ENCODE data around the gene FOXA3.
A peak's percentile ranks its signal among the peaks of the same experiment; 100 is the strongest.
"Not testable (repeated sequence)": the region's sequence is repeated elsewhere in the genome, so short reads cannot be mapped to it uniquely, and the experiment has no call there.

The FOXA3 gene

DNA sequence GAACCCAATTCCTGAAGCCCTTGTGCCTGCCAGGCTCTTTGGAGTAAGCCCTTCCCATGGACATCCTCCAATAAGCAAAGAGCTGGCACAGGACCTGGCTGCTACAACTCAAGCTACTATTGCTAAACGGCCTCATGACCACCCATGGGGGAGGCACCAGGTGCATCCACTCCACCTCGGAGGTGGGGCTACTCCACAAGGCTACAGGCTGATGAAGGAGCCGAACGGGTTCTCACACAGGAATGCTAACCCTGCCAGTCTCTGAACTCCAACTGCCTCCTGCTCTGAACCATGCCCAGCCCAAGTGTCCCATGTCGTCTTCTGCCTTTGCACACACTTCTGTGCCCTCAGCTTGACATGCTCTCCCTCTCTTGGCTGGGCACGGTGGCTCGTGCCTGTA is 11.1 kb upstream of the FOXA3 start:
- no peak for TF ChIP-seq GATA1 (IDR thresholded peaks at IDR 0.05; ENCODE audit: low read depth, low read length)
- TF ChIP-seq POLR2A (IDR thresholded peaks at IDR 0.05; ENCODE audit: low read length), result no peak
- DNase-seq, result no peak

DNA sequence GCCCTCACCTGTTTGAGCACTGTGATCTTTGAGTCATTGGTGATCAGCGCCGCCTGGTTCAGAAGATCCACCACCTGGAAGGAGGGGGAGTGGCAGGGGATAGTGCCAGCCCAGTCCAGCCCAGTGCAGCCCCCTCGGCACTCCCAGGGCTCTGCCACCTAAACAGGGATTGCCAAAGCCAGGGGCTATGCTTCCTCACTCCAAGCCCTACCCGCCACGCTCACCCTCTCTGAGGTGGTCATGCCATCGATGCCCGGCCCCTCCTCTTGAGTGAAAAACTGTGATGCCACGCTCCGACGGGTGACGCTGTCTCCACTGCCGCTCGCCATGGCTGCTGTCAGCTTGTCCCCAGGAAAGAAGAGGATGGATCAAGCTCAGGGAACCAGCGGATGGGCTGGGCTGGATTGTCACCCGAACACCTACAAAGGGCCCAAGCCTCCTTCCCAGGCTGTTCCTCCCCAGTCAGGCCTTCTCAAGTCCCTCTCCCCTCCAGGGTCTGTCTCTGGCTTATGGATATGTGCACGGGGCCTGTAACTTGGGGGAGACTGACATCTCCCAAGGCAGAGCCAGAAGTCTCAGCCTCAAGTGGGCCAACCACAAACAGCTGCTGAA is 9.9 kb upstream of the FOXA3 start:
- DNase-seq, result no peak
- TF ChIP-seq GATA1 (IDR thresholded peaks at IDR 0.05; ENCODE audit: low read depth, low read length) (no peak), POLR2A (IDR thresholded peaks at IDR 0.05; ENCODE audit: low read length) (no peak)

DNA sequence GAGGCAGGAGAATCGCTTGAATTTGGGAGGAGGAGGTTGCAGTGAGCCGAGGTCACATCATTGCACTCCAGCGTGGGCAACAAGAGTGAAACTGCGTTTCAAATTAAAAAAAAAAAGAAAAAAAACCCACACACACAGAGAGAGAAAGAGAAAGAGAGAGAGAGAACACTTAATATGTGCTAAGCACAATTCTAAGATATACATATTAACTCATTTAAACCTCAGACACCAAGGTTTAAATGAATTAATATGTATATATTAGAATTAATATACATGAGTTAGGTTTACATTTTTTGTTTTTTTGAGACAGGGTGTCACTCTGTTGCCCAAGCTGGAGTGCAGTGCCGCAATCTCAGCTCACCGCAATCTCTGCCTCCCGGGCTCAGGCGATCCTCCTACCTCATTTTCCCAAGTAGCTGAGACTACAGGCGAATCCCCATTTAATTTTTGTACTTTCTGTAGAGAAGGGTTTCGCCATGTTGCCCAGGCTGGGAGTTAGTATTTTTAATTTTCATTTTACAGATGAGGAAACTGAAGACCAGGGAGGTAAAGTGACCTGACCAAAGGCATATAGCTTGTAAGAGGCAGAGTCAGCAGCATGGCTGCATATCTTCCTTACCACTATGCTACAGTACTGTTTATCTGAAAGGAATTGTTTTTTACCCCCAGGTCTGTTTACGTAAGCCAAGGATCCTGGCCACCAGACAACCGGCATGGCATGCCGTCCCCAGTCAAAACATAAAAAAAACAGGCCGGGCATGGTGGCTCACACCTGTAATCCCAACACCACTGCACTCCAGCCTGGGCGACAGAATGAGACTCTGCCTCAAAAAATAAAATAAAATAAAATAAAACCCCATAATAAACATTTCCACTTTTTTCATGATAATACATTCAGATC is 3.5 kb upstream of the FOXA3 start:
- TF ChIP-seq POLR2A (IDR thresholded peaks at IDR 0.05; ENCODE audit: low read length), result no peak
- TF ChIP-seq GATA1 (IDR thresholded peaks at IDR 0.05; ENCODE audit: low read depth, low read length), result no peak
- no peak for DNase-seq

DNA sequence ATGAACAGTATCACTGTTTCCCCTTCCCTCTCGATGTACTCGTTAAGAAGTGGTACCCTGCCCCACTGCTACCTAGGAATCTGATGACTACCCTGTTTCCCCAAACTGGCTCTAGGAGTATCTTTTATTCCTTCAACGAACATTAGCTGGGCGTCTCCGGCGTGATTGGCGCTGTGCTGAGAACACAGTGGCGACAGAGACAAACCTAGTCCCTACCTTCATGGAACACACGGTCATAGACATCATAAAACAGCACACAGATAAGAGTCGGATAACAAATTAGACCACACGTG is 1.9 kb upstream of the FOXA3 start:
- TF ChIP-seq GATA1 (IDR thresholded peaks at IDR 0.05; ENCODE audit: low read depth, low read length), result no peak
- TF ChIP-seq POLR2A (IDR thresholded peaks at IDR 0.05; ENCODE audit: low read length), result no peak

DNA sequence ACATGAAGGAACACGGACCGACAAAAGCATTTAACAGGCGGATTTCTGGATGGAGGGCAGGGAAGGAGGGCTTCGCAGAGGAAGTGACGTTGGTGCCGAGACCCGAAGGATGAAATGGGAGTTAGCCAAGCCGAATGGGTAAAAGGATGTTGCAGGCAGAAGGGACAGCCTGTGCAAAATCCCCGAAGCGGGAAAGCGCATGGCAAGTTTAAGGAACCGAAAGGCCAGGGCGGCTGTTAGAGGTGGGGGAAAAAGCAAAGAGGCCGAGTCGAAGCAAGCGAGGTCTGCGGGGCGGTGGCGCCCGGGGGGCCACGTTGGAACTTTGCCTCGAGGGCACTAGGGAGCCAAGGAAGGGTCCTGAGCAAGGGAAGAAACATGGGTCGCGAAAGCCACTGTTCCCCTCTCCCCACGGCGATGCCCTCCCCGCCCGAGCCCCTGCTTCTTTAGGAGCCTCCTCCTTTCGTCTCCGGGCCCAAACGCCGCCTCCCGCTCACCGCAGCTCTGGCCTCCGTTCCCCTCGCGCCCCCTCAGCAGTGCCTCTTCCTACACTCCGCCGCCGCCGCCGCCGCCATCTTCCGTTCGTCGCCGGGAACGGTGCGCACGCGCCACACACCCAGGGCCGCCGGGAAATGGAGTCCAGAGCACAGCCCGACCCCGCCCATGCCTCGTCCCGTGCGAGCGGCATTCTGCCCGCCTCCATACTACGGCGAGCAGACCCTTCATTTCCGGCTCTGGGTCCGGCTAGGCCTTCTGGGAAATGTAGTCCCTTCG is 1.4 kb upstream of the FOXA3 start, which contains the start of gene SYMPK:
Gene SYMPK (minus strand): TSS at position 584 of the 771 bp plus-strand sequence. CDS start 8,652 bp downstream, outside the sequence.
- DNase-seq, result peak; percentile 99
- TF ChIP-seq POLR2A (IDR thresholded peaks at IDR 0.05; ENCODE audit: low read length) (peak; percentile 69), GATA1 (IDR thresholded peaks at IDR 0.05; ENCODE audit: low read depth, low read length) (no peak)

More for the DNA sequence above, 1.9 kb upstream of the FOXA3 start:
- DNase-seq, result no peak

DNA sequence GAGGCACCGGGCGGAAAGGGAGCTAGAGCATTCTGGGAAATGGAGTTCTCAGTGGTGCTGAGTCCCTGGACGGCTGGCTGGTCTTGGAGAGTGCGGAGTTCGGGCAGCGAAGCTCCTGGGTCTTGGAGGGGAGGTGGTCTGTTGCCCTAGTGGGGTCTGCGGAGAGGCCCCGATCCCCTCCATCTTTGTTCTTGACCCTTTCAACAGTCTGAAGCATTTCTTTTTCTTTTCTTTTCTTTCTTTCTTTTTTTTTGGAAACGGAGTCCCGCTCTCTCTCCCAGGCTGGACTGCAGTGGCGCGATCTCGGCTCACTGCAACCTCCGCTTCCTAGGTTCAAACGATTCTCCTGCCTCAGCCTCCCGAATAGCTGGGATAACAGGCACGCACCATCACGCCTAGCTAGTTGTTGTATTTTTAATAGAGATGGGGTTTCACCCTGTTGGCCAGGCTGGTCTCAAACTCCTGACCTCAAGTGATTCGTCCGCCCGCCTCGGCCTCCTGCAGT is 739 bp upstream of the FOXA3 start:
- TF ChIP-seq POLR2A (IDR thresholded peaks at IDR 0.05; ENCODE audit: low read length) (no peak), GATA1 (IDR thresholded peaks at IDR 0.05; ENCODE audit: low read depth, low read length) (no peak)
- no peak for DNase-seq

DNA sequence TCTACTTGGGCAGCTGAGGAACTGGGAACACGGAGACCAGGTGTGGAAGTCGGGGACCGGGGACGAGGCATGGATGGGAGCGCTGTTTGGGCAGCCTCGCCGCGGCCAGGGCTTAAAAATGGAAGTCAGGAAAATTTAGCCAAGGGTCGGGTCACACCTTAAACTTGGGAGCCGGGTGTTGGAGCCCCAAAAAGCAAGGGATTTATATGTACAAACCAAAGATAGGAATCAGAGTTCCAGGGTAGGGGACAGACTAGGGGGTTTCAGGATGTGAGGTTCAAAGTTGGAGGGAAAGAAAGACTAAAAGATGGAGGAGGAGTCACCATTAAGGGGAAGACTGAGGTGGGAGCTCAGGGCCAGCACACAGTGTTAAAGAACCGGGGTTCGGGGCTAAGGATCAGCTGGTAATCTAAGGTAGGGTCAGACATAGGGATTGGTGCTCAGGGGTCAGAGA is 530 bp downstream of the FOXA3 start:
- no peak for TF ChIP-seq POLR2A (IDR thresholded peaks at IDR 0.05; ENCODE audit: low read length)
- TF ChIP-seq GATA1 (IDR thresholded peaks at IDR 0.05; ENCODE audit: low read depth, low read length), result no peak
- DNase-seq, result no peak

DNA sequence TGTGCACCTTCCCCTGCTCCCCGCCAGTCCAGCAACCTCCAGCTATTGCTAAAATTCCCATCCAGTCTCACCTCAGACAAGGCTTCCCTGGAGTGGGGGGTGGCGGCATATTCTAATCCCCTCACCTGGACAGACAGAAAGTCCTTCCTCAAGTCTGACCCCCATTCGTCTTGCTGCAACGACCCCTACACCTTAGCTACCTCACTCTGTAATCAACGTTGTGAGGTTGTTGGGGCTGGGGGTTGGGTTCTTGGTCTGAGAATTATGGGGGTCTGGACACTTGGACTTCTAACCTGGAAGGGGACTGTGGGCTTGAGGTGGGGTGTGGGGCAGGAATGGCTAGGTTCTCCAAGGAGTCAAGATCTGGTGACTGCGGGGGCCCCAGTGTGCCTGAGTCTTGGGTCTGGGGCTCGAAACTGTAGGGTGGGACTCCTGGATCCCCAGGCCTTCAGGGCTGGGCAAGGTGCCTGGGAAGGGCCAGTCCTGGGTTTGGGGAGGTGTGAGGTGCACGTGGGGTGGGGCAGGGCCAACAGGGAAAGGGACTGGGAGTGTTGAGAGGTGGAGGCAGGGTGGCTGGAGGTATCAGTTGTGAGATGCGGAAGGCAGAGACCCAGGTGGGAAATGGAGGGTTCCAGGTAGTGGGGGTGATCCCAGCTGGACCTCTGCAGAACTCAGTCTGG is 1.3 kb downstream of the FOXA3 start:
- TF ChIP-seq GATA1 (IDR thresholded peaks at IDR 0.05; ENCODE audit: low read depth, low read length), result no peak
- TF ChIP-seq POLR2A (IDR thresholded peaks at IDR 0.05; ENCODE audit: low read length), result no peak
- no peak for DNase-seq

DNA sequence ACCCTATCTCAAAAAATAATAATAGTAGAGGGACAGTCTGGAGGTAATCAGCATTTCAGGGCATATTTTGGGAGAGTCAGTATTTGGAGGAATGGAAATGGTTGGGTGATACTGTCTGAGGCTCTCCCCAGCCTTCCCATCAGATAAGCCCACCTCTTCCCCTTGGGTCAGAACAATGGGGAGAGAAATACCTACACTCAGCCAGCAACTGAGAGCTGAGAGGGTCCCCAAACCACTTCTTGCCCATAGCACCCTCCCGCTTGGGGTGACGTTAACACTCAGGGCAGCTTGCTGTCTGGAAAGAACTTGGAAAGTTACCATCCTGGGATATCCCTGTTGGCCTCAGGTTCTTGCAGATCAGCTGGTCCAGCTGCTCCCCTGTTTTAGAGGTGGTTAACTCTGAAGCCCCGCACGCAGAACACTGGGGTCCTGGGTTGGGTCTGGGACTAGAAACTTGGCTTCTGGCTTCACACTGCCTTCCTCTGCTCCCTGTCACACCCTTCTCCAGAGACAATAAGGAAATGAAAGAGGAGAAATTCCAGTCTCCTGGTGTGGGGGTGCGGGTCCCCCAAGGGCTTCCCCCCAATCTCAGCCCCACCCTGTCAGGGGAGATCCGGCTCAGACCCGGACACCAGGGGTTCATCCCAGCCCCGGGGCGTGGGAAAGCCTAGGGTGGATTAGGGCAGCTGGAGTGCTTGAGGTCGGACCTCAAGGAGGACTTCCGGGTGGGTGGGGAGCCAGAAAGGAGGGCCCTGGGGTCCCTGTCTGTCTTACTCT is 2.5 kb downstream of the FOXA3 start:
- no peak for DNase-seq
- TF ChIP-seq POLR2A (IDR thresholded peaks at IDR 0.05; ENCODE audit: low read length), result no peak
- no peak for TF ChIP-seq GATA1 (IDR thresholded peaks at IDR 0.05; ENCODE audit: low read depth, low read length)

DNA sequence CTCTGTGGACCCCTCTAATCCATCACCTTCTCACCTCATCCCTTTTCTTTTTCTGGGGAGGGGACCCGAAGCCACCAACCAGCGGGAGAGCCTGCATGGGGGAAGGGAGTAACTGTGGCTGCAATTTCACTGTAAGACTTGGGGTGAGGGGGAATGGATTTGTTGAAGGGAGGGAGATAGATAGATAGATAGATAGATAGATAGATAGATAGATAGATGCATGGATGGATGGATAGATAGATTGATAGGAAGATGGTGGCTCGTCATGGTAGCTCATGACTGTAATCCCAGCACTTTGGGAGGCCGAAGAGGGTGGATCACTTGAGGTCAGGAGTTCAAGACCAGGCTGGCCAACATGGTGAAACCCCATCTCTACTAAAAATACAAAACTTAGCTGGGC is 3.1 kb downstream of the FOXA3 start:
- DNase-seq, result not testable (repeated sequence)

DNA sequence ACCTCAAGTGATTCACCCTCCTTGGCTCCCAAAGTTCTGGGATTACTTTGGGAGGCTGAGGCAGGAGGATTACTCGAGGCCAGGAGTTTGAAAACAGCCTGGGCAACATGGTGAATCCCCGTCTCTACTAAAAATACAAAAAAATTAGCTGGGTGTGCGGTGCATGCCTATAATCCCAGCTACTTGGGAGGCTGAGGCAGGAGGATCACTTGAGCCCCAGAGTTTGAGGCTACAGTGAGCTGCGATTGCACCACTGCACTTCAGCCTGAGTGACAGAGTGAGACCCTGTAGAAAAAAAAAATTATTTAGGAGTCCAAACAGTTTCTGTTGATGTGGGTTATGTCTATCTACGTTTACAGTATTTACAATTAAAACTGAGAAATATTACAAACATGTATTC is 6.7 kb downstream of the FOXA3 start:
- DNase-seq, result no peak
- no peak for TF ChIP-seq GATA1 (IDR thresholded peaks at IDR 0.05; ENCODE audit: low read depth, low read length)
- no peak for TF ChIP-seq POLR2A (IDR thresholded peaks at IDR 0.05; ENCODE audit: low read length)

DNA sequence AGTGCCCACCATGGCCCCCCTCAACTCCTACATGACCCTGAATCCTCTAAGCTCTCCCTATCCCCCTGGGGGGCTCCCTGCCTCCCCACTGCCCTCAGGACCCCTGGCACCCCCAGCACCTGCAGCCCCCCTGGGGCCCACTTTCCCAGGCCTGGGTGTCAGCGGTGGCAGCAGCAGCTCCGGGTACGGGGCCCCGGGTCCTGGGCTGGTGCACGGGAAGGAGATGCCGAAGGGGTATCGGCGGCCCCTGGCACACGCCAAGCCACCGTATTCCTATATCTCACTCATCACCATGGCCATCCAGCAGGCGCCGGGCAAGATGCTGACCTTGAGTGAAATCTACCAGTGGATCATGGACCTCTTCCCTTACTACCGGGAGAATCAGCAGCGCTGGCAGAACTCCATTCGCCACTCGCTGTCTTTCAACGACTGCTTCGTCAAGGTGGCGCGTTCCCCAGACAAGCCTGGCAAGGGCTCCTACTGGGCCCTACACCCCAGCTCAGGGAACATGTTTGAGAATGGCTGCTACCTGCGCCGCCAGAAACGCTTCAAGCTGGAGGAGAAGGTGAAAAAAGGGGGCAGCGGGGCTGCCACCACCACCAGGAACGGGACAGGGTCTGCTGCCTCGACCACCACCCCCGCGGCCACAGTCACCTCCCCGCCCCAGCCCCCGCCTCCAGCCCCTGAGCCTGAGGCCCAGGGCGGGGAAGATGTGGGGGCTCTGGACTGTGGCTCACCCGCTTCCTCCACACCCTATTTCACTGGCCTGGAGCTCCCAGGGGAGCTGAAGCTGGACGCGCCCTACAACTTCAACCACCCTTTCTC is 8.2 kb downstream of the FOXA3 start:
- no peak for DNase-seq
- no peak for TF ChIP-seq POLR2A (IDR thresholded peaks at IDR 0.05; ENCODE audit: low read length)
- TF ChIP-seq GATA1 (IDR thresholded peaks at IDR 0.05; ENCODE audit: low read depth, low read length), result no peak

All from erythroblast (primary cell).